Thyroid gland (tissue), 4 donors: ENCODE measurements around the gene ST6GALNAC5.

Experiments
- POLR2A ChIP-seq, 2 donors: fragments of 450-650 bp; IDR thresholded peaks; one replicate each; pipeline ENCODE4 v1.6.1; 2017; ENCODE audit warnings: antibody characterized with exemption in 2 of 2, mild to moderate bottlenecking in 2 of 2, moderate library complexity in 1 of 2
- TF ChIP-seq, protein P1 (sequence below), 6 experiments: fragments of 200-600 bp in 3 of 6; fragments of 450-650 bp in 3 of 6; sonication (generic) in 3 of 6; IDR thresholded peaks; one replicate each; pipeline ENCODE4 v1.5.1; 2016 to 2019; ENCODE audit warnings: antibody characterized with exemption in 6 of 6, mild to moderate bottlenecking in 2 of 6, inconsistent platforms in 1 of 6, moderate library complexity in 1 of 6

DNA sequence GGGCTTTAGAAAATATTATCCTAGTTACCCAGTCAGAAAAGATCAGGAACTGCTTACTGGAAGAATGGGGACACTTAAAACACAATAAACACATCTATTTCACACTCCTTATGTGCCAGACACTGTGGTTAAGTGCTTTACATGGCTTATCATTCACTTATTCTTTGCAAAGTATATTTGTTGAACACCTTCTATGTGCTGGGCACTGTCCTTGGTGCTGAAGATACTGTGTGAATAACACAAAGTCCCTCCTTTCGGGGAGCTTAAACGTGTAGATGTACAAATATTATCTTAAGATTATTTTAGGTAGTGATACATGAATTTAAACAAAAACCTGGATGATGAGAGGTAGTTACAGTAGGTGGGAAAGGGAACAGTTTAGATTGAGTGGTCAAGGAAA is 169.3 kb downstream of the ST6GALNAC5 start:
- TF ChIP-seq, protein P1, sequence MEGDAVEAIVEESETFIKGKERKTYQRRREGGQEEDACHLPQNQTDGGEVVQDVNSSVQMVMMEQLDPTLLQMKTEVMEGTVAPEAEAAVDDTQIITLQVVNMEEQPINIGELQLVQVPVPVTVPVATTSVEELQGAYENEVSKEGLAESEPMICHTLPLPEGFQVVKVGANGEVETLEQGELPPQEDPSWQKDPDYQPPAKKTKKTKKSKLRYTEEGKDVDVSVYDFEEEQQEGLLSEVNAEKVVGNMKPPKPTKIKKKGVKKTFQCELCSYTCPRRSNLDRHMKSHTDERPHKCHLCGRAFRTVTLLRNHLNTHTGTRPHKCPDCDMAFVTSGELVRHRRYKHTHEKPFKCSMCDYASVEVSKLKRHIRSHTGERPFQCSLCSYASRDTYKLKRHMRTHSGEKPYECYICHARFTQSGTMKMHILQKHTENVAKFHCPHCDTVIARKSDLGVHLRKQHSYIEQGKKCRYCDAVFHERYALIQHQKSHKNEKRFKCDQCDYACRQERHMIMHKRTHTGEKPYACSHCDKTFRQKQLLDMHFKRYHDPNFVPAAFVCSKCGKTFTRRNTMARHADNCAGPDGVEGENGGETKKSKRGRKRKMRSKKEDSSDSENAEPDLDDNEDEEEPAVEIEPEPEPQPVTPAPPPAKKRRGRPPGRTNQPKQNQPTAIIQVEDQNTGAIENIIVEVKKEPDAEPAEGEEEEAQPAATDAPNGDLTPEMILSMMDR (IDR thresholded peaks at IDR 0.05) = no peak
- TF ChIP-seq POLR2A (IDR thresholded peaks at IDR 0.05) = no peak
